Choroid plexus epithelial cell (primary cell): ENCODE measurements around the gene ME3.
A peak's percentile ranks its signal among the peaks of the same experiment; 100 is the strongest.

Experiments
- DNase-seq: peaks from one replicate; pipeline ENCODE4 v3.0.0-alpha.2; 2010; ENCODE audit warnings: low read depth
- H3K4me3 ChIP-seq: 2 replicates; pipeline ENCODE4 v1.5.1; 2011; ENCODE audit warnings: low read depth, mild to moderate bottlenecking, control low read depth, low read length, moderate library complexity
- CTCF ChIP-seq: conservative IDR thresholded peaks from 2 replicates; pipeline ENCODE4 v1.5.1; 2011; ENCODE audit warnings: low read depth, mild to moderate bottlenecking, control low read depth, inconsistent platforms, low read length, moderate library complexity

Gene ME3

GRCh38 chr11:86717817-86718501, 45.5 kb upstream of the ME3 start:
- peak; percentile 27 for DNase-seq
- H3K4me3 ChIP-seq: no peak overlapping the region
- no peak for TF ChIP-seq CTCF

- TF ChIP-seq CTCF: no peak
- H3K4me3 ChIP-seq: no peak overlapping the region
- no peak for DNase-seq
These were observed 43.2 kb upstream of the ME3 start for GRCh38 chr11:86715611-86716010.

- H3K4me3 ChIP-seq: no peak overlapping the region
- TF ChIP-seq CTCF: no peak
- no peak for DNase-seq
These were observed 41.1 kb upstream of the ME3 start for GRCh38 chr11:86713552-86713951.

- no peak for TF ChIP-seq CTCF
- H3K4me3 ChIP-seq: no peak overlapping the region
- DNase-seq: no peak
These were observed 38.5 kb upstream of the ME3 start for GRCh38 chr11:86710936-86711335.

- DNase-seq: no peak
- H3K4me3 ChIP-seq: no peak overlapping the region
- TF ChIP-seq CTCF: no peak
These were observed 36.3 kb upstream of the ME3 start for GRCh38 chr11:86708669-86709068.

GRCh38 chr11:86706338-86707131, 34.1 kb upstream of the ME3 start:
- DNase-seq: no peak
- no peak for TF ChIP-seq CTCF
- H3K4me3 ChIP-seq: no peak overlapping the region
